SKM-1 treated with dmso at 0.1 percent for 144 hours (cell line): Measurements from ENCODE around the gene PTGDS.

Source experiments
- DNase-seq: peaks from one replicate; lab custom pipeline; 2025; ENCODE audit not compliant: unreplicated experiment; lab: John Stamatoyannopoulos, UW

Gene PTGDS

DNA sequence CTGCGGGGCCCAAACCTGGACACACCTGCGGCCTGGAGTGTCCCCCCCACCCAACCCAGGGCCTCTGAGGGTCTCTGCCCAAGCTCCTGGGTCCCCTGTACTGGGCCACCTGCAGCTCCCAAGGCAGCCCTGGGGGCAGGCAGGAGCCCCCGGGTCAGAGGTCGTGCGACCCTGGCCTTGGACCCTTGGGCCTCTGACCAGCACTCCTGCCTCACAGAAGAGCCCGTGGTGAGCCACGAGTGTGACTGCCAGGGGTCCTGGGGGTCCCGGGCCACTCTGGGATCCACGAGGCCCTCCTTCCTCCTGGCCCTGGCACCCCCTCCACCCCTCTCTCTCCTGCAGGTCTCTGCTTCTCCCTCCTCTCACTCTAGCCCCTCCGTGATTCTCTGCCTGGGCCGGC is 5.0 kb upstream of the PTGDS start:
- no peak for DNase-seq

DNA sequence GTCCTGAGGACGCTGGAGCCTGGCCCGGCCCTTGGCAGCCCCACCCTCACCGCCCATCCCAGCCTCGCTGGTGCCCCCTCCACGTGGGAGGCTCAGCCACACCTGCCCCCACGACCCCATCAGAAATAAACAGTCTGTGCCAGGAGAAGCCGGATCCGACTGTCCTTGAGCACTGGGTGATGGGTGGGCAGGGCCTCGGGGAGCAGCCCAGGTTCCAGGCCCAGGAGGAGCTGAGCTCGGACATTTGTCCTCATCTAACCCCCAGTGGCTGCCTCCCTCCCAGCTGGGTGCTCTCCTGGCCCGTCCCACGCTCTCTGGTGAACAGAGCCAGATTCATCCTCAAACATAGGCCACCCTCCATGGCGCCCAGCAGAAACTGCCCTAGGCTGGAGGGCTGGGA is 4.6 kb upstream of the PTGDS start:
- no peak for DNase-seq

DNA sequence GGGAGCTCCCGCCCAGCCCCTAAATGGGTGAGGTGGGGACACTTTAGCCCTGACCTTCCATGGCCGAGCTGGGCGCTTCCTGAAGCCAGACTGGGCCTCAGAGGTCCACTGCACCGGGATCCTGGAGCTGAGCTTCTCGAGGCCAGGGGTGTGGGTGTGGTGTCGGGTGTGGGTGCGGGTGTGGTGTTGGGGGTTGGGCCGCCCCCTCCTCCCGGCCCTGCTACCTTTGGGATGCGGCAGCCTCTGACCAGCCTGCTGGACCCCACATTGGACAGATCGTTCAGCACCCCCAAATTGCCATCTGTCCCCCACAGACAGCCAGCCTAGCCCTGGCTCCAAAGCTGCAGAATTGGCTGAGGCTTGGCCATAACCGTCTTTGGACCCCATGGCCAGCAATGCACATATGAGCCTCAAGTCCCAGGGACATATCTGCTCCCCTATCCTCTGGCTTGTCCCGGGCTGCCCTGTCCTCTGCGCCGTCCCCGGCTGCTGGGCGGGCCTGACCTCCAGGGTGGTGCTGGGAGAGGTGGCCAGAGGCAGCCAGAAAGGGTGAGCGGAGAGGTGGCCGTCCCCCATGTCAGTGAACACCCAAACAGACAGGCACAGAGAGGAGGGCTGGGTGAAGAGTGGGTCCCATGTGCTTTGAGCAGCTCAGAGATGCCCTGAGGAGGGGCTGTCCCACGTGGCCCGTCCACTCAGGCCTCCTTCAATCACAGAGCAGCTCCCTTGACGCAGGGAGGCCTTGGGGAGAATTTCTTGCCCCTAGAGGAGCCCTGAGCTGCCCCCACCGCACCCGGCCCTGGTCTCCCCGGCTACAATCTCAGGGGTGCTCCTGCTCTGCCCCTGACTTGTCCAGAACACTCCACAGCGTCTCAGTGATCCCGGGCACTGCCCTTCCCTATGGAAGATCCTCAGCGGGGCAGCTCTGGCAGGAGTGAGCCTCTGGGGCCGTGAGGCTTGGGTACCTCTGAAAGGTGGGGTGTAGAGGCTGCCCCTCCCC is 3.4 kb upstream of the PTGDS start:
- no peak for DNase-seq

DNA sequence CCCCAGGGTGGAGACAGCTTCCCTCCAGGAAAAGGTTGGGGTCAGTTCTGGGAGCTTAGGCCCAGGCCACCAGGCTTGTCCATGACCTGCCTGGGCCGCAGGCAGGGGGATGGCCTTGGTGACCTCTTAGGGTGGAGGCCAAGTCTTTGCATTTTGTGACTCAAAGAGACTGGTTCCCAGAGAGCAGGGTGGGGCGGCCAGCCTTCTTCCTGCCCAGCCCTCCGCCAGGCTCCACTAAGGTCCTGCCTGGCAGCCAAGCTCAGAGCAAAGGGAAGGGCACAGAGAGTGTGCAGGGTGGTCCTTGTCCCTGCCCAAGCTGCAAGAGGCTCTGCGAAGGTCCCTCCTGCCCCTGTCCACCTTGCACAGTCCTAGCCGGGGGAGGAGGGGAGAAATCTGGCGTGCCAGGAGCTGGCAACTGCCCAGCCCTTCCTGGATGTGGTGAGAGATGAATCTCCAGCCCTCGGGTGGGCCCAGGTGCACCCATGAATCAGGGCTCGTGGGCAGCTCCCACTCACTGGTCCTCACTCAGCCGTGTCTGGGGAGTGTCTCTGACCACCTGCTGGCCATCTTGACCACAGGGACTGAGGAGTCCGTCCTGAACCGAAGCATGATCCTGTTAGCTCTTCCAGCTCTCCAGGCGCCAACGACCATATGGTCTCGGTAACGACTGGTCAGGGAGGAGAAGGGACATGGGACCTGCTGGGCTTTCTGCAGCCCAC is 2.3 kb upstream of the PTGDS start:
- no peak for DNase-seq

DNA sequence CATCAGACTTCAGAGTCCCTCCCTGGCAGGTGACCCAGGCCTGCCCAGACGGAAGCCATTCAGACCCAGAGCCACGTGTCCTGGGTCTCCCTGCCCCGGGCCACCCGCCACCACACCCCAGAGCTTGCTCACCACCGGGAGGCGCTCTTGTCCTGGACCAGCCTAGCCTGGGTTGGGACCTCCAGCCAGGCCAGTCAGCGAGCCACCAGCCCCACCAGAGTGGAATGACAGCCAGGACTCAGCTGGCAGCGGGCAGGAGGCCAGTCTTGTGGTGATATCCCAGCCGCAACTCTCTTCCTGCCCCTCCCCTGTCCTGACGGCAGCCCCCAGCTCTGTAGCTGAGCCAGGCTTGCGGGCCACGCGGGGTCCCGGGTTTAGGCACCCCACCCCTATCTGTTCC is 1.7 kb upstream of the PTGDS start:
- DNase-seq, result no peak

DNA sequence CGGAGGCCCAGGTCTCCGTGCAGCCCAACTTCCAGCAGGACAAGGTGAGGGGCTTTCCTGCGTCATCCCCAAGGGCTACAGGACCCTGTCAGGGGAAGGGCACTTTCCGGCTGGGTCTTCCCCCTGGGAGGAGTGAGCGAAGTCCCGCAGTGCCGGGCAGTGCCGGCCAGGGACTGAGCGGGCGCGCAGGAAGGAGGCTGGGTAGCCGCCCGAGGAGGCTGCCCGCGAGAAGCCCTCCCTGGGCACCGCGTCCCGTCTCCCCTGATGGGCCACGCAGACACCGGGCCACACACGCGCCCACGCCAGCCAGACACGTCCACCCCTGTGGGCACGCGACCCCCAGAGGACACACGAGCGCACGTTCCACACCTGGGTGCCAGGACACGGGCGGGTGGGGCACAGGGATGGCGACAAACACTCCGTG is 357 bp downstream of the PTGDS start:
- no peak for DNase-seq

DNA sequence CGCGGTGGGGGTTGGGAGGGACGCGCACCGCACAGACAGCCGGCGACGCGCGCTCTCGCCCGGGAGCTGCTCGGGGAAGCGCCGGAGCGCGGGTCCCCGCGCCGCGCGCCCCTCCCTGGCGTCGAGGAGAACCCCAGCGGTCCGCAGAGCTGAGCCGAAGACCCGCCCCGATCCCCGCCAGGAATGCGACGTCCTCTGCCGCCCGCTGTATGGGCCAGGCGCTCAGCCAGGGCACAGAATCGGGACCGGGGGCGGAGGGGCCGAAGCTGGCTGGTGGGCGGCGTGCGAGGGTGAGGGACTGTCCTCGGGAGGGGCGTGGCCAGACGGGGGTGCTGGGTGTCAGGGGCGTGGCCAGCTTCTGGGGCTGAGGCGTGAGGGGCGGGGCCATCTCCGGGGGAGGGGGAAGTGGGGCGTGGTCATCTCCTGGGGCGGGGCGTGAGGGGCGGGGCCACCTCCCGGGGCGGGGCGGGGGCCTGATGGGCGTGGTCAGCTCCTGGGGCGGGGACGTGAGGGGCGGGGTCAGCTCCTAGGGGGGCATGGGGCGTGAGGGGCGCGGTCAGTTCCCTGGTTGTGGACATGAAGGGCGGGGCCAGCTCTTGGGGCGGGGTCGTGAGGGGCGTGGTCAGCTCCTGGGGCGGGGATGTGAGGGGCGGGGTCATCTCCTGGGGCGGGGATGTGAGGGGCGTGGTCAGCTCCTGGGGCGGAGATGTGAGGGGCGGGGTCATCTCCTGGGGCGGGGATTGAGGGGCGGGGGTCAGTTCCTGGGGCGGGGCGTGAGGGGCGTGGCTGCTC is 965 bp downstream of the PTGDS start:
- peak; percentile 27 for DNase-seq

DNA sequence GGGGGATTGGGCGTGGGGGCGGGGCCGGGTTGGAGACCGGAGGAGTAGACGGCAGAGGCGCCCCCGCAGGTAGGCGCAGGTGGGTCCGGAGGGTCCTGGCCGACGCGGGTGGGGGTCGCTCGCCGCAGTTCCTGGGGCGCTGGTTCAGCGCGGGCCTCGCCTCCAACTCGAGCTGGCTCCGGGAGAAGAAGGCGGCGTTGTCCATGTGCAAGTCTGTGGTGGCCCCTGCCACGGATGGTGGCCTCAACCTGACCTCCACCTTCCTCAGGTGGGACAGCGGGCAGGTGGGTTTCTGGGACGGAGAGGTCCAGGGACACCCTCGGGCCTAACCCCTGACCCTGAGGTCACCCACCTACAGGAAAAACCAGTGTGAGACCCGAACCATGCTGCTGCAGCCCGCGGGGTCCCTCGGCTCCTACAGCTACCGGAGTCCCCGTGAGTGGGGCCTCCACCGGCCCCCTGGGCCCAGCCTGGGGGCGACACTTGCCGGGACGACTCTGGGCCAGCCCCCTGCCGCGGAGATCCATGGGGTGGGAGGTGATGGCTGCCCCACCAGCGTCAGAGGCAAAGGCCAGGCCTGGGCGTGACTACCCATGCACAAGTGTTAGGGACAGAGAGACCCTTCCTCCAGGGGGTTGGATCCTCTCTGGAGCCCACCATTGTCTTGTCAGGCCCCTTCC is 1.7 kb downstream of the PTGDS start:
- DNase-seq, result no peak

DNA sequence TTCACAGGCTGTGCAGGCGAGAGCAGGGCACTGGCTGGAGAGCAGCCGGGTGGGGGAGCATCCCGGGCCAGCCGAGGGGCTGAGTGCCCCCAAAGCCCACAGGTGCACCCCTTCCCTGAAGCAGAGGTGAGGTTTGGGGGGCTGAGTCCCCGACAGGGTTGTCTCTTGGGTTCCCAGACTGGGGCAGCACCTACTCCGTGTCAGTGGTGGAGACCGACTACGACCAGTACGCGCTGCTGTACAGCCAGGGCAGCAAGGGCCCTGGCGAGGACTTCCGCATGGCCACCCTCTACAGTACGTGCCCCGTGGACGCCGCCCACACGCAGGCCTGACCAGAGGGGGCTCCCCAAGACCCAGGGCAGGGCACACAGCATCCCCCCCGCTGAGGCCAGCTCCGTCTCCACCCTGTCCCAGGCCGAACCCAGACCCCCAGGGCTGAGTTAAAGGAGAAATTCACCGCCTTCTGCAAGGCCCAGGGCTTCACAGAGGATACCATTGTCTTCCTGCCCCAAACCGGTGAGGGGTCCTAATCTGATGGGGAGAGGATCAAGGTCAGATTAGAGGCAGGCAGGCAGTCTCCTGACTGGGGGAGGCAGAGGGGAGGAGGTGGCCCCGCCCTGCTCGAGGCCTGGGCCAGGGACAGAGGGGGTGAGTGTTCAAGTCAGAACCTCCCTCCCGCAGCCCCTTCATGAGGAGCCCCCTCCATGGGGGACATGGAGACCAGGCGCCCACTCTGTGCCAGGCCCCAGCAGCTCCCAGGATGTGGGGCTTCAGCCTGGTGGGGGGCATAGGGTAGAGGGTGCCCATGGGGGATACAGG is 2.7 kb downstream of the PTGDS start:
- DNase-seq, result no peak

DNA sequence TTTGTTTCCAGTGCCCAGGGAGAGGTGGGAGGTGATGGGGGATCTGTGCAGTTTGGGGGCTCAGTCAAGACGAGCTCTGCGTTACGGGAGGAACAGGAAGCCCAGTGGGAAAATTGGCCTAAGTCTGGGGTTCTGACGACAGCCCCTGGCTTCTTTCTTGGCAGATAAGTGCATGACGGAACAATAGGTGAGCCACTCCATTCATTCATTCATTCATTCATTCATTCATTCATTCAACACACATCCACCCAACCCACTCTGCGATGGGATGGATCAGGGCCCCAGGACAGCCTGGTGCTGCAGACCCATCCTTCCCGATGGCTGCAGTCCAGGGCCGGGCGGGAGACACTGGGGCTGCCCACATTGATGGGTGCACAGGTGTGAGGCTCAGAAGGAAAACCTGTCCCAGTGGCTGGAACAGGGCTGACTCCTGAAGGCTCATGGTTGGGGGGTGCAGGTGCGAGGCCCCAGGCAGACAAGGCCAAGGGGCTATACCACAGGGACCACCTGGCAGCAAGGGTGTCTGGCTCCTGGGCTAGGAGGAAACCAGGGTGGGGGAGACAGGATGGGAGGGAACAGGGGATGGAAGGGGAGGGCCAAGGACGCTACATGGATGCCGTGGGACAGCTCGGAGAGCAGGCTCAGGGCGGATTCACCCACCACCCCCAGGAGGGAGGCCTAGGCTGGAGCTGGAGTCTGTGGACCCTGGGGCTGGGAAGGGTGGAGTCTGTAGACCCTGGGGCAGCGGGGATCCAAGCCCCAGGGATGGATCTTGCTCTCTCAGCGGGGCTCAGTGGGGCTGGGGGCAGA is 3.6 kb downstream of the PTGDS start:
- DNase-seq, result no peak

DNA sequence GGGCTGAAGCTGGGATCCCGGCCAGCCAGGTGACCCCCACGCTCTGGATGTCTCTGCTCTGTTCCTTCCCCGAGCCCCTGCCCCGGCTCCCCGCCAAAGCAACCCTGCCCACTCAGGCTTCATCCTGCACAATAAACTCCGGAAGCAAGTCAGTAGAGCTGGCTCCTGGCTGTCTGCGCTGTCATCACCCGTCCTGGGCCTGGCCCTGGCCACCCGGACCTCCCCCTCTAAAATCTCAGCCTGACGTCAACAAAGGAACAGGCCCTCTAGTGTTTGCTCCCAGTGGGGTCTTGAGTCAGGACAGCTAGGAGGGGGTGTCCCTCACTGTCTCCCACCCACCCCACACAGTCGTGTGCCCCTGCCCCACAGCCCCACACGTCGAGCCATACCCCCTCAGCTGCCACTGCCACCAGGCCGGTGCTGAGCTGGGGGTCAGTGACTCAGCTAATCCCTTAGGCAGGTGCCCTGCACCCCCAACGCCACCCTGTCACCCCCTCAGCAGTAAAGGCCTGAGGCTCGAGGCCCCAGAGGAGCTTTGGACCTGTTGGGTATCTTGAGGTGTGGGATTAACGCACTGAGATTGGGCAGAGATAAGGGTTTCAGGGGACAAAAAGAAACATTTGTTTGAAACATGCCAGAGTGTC is 4.4 kb downstream of the PTGDS start:
- no peak for DNase-seq

DNA sequence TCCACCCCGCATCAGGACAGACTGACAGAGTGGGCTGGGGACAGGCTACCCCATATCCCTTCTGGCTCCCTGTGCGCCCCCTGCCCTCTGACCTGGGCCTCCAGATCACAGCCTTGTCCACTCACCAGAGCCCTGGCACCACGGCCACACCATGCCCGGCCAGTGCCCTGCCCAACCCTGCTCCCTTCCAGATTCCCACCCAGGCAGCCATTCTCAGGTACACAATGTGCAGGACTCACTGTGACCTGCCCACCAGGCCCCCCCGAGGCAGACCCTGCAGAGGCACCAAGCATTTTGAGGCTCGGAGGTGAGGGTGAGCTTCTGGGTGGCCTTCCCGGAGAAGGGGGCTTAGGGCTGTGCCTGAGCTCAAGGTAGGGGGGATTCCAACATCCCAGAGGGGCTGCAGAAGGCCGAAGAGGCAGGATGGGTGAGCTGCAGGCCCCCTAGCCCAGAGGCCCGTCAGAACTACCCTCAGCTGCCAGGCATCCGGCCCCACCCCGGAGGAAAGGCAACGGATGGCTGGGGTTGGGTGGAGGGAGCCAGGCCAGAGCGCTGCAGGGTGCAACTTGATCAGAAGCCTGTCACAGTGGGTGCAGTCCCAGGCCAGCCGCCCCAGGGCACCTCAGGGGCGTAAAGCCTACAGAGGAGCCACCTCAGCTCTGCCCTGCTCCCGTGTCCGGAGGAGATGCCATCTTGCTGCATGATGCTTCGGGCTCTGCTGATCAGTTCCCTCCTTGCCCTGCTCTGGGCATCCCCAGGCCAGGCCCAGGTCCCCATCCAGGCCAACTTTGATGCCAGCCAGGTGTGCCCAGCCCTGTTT is 5.1 kb downstream of the PTGDS start, which contains the start of gene LCNL1:
Gene LCNL1 (plus strand): TSS at position 762 of the 820 bp plus-strand sequence. CDS start 594 bp downstream, outside the sequence.
- no peak for DNase-seq

DNA sequence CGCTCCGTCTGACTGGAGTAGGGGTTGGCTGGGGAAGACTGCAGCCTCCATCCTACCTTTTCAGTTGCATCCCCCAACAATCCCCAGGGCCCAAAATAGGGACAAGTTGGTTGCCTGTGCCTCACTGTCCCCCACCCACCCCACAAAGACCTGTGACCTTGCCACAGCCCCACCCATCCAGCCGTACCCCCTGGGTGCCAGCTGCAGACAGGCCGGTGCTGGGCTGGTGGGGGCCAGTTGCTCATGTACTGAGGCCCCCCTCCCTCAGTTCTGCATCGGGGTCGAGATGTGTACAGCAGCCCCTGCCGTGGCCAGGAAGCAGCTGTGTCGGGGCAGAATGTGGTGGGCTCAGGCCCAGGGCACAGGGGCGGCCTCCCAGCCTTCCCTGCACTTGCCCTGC is 5.9 kb downstream of the PTGDS start:
- DNase-seq, result no peak

DNA sequence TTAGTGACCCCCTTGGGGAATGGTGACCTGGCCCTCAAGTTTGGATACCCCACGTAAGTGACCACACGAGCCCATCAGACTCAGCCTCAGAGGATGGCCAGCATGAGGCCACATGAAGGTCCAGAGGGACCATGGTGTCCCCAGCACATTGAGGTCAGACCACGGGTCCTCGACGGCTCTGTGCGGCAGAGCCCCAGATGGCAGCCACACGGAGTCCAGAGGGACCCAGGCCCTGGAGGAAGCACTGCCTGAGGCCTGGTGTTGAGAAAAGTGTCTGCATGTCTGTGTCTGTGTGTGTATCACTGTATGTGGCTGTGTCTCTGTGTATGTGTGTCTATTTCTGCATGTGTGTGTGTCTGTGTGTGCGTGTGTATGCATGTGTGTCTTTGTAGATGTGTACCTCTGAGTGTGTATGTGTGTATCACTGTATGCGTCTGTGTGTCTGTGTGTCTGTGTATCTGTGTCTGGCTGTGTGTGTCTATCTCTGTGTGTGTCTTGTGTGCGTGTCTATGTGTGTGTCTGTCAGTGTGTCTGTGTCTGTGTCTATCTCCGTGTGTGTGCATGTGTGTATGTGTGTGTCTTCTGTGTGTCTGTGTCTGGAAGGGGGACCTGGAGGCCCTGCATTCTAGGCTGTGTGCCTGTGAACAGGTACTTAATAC is 6.5 kb downstream of the PTGDS start:
- DNase-seq, result no peak

DNA sequence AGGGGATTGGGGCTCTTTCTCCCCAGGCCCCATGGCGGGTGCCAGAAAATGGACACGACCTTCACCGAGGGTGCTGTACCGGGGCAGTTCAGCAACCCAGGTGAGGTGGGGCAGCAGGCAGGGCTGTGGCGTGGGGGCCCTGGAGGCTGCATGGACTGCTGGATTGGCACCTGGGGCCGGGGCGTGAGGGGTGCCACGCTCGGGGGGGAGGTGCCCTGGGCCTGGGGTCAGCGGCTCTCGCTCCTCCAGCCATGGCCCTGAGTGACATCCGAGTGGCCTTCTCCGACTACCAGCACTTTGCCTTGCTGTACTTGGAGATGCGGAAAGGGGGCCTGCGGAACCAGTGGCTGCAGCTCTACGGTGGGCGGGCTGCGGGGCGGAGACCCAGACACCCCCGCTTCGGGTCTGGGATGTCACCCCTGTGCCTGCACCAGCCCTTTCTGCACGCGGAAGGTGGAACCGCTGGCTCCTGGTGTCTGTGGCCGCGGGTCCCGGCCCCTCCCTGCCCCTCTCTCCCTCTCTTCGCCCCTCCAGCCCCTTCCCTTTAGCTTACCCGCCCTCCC is 7.2 kb downstream of the PTGDS start:
- DNase-seq, result no peak

DNA sequence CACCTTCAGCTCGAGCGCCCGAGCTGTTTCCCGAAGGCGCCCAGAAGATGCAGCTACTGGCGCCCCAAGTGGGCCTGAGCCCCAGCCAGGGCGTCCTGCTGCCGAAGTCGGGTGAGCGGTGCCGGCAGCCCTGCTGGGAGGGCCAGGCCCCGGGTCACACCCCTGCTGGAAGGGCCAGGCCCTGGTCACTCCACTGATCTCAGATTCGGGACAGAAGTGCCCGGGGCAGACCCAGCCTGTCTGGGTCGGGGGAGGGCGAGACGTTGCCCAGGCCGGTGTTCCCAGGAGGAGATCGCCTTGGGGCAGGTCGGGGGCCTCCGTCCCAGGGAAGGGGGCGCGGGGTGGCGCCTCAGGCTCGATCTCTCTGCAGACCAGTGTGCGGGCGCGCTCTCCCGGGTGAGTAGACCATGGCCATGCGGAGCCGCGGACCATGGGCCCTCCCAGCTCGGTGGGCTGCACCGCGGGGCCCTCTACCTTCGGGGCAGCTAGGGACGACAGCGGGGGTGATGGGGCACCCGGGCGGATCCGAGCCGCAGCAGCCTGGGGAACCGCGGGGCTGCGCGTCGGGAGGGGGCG is 7.8 kb downstream of the PTGDS start:
- no peak for DNase-seq
